HS-27A (cell line): ENCODE results near the gene SALL1.

ENCODE experiments used
- DNase-seq: peaks from one replicate; pipeline ENCODE4 v3.0.0-alpha.2; 2012; ENCODE audit warnings: low read depth, missing footprints

SALL1 gene

DNA sequence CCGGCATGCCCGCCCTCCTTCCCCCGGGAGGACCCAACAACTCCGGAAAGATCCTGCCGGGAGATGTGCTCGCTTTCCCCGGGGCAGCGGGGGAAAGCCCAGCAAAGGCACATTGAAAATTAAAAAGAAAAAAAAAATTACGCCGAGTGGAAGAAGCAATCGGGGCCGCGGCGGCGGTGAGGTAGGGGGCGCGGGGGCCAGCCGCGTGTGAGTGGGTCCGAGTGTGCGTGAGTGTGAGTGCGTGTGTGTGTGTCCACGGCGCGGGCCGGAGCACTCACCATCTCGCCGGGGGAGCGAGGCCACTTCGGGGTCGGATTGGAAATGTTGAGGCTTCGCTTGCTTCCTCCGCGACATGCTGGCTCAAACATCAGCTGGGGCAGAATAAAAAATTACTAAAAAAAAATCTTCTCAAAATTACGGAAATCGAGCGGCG lies at the start of gene SALL1:
Gene SALL1 (minus strand): TSS at position 383 of the 433 bp plus-strand sequence. CDS start 29 bp downstream, at position 354.
- no peak for DNase-seq

DNA sequence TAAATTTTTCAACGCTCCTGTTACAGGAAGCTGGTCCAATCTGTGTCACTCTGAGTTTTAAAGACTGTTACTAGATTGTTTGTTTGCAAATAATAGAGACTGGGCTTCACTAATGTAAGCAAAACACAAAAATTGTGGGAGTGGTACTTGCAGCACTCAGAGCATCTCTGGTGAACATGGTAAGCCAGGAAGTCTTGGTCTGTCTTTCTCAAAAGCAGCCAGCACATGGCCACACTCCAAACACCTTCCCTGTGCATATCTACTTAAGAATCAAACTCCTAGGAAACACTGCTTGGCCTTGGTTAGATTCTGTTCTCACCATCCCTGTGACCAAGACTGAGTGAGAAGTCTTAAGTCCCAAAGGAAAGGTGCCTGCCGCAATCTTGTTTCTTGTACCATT lies 49.7 kb upstream of the SALL1 start:
- no peak for DNase-seq

DNA sequence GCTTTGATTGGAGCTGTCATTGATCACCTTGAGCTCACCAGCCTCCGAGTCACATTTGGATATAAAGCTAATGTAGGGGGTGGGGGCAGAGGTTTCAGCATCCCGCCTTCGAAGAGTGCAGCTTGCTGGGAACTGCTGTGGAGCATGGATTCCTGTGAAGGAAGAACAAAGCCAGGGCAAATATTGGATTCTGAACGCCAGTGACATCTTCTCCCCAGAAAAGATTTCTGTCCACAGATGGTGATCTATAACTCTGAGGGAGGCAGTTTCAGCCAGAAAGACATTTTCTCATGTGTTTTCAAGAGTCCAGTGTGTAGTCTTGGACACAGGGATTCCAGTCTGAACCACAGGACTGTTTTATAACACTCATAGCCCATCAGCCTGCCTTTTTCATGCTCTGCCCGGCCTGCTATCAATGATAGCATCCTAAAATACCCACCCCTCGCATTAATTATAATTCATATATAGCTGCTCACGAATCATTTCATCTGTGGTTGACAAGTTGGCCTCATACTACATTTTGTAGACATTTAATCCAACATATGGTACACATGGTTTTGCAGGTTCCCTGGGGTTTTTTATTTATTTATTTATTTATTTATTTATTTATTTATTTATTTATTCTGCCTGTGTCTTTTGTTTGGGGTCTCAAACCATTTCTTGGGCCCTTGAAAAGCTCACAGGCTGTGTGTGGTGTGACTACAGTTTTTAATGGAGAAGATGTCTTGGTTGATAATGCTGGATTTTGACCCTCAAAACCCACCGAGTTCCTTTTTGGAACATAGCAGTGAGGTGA lies 47.1 kb upstream of the SALL1 start:
- no peak for DNase-seq

GRCh38 chr16:51193879-51194278 lies 42.8 kb upstream of the SALL1 start:
- no peak for DNase-seq

DNA sequence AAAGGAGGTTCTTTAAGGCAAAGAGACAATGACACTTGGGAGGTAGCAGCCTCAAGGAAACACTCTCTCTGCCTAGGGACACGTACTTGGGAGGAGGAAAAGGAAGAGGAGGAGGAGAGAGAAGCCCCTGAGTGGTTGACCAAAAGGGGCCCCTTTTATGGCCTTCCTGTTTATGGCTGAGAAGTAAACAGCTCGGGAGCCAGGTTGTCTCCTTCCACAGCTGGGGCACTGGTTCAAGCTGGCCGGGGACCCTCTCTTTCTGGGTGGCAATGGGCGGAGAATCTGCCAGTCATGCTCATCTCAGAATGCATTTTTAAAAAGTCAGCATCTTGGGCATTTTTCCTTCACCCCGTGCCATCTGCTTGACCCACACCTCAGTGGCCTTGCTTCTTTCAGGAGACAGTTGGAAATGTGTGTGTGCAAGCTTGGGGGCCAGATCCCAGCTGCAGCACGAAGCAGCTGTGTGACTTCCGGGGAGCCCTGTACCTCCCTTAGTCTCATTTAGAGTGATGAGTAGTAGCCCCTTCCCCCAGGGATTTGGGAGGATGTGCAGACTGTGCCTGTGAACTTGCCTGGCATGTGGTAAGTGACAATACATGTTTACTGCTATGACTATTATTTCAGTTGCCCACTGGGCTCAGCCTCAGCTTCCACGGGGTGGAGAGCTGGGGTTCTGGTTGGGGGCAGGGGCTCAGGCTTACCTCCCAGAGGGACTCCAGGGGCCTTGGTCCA lies 33.8 kb upstream of the SALL1 start:
- no peak for DNase-seq

DNA sequence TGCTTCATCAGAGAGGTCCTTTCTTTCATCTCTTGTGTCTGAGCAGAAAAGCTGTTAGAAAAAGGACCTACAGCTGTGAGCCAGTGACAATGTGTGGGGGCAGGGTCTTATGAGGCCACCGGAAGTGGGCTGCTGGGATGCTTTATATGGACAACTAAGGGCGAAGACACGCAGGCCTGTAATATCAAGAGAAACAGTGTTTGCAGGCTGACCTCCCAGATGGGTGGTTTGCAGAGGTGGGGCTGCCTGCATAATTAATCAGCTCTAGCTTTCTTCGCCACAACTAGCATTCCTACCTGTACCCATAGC lies 30.4 kb upstream of the SALL1 start:
- DNase-seq: no peak

- no peak for DNase-seq
Measured at GRCh38 chr16:51180719-51181502, 29.8 kb upstream of the SALL1 start.

DNA sequence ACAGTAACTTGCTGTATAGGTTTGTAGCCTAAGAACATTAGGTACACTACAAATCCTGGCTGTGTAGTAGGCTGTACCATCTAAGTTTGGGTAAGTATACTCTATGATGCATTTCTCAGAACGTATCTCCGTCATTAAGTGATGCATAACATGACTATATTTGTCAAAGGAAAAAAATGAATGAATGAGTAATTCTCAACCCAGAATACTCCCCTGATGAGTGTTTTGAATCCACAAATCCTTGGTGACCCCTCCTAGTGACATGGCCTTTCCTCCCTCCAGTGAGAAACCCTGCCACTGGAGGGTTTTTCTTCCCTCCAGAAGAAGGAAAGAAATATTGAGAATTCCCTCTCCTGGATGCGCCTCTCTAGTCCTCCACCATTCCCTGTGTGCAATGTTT lies 24.0 kb upstream of the SALL1 start:
- DNase-seq: no peak

- DNase-seq: no peak
Measured at GRCh38 chr16:51172368-51172767, 21.3 kb upstream of the SALL1 start.

DNA sequence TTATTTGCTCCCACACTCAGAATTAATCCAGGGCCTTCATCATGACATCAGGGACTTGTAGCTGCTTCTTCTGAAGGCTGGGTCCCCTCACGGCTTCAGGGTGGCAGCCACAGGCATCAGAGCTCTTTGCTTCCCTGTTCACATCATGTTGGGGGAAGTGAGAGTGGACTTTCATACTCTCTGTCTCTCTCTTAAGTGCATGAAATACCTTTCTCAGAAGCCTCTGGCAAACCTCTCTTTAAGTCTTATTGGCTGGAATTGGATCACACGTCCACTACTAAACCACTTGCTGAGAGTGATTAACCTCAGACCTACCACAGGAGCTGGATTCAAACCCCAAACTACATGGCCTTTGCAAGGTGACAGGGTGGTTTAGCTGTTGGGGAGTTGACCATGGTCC lies 17.7 kb upstream of the SALL1 start:
- DNase-seq: no peak

- DNase-seq: no peak
Measured at GRCh38 chr16:51167170-51167895, 16.3 kb upstream of the SALL1 start.

DNA sequence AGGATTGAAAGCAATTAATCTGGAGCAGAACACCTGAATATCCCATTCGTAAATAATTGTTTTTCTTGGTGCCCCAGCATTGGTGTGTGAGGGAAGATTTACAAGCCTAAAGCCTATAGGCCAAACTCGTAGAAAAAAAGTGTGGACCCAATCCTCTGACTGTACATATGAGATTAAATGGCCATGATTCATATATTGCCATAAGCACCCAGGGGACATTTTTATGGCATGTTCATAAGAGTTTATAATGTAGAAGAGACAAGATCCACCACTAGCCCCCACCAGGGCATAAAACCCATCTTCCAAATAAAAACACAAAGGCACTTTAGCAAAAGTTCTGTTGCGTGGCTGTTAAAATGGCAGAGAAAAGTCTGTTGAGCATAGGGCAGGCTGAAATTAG lies 15.5 kb upstream of the SALL1 start:
- DNase-seq: no peak

DNA sequence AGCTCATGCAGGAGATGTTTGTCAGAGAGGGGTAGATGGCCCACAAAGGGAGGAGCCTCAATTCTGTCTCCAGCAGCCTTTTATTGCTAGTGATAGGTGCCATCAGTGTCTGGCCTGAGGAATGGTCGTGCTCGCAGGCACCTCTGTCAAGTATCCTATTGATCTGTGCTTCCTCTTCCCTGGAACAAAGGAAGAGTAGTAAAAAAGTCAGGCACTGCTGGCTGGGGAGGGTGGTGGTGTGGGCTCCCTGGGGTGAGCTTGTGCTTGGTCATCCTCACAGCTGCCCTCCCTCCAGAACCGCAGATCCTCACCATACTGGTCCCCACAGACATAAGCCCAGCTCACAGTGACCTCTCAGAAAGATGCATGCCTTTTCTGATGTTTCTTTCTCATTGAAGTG lies 15.0 kb upstream of the SALL1 start:
- no peak for DNase-seq

DNA sequence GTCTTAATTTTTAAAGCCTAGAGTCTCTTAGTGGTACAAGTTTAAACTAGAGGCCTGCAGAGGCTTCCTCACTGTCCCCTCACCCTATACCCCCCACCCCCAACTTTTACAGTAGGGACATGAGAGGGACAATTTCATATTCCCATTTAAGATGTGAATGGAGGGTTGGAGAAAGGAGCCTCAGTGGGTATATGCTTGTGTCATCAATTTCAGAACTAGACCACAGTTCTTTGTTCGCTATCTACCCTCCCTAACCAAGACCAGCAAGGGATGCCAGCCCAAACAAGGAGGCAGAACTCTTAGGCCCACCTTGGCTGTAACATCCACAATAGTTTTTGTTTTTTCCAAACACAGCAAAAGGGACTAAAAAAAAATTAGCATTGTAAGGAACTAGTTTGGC lies 14.0 kb upstream of the SALL1 start:
- DNase-seq: no peak

DNA sequence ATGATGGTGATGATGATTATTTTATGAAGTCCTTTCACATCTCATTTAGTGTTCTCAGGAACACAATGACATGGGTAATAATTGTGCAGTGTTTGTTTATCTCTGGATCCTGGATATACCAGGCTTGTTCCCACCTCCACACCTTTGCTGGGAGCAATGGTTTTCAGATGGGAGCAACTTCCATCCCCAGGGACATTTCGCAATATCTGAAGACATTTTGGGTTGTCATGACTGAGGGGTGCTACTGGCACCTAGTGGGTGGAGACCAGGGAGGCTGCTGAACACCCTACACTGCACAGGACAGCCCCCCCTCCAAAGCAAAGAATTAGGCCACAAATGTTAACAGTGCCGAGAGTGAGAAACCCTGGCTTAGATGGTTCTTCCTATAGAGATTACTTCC lies 13.5 kb upstream of the SALL1 start:
- DNase-seq: no peak

- no peak for DNase-seq
Measured at GRCh38 chr16:51163894-51164566, 13.0 kb upstream of the SALL1 start.

DNA sequence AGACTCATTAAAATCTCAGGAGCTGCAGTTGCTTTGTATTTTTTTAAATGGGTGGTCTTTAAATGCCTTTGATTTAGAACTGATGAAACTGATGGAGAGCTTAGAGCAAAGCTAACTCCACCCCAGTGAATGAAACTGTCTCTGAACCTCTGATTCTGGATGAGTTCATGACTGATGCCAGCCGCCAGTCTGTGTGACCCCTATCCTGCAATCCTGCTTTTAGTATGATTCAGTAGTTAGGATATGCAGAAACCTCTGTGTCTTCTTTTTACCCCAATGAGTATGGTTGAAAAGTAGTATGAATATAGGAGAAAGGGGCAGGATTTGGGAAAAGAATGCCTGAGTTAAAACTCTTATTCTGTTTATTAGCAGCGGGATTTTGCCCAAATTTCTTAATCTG lies 12.3 kb upstream of the SALL1 start:
- no peak for DNase-seq

- no peak for DNase-seq
Measured at GRCh38 chr16:51161440-51162195, 10.5 kb upstream of the SALL1 start.

GRCh38 chr16:51159865-51160264 lies 8.8 kb upstream of the SALL1 start:
- DNase-seq: no peak

DNA sequence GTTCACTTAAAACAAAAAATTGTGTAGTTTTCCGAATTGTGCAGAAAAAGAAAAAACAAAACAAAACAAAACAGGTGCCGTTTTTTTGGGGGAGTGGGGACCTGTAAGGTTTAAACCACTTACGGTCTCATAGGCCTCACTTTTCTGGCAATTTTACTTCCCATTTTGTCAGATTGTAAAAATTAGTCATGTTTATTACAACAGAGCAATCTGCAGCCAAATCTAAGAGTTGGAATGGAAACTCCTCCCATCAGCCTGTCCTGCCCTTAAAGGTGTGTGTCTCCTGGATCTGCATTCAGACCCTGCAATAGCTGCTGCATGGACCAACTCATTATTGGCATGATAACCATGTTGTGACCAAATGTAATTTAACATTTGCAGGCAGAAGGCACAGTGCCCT lies 8.2 kb upstream of the SALL1 start:
- no peak for DNase-seq

DNA sequence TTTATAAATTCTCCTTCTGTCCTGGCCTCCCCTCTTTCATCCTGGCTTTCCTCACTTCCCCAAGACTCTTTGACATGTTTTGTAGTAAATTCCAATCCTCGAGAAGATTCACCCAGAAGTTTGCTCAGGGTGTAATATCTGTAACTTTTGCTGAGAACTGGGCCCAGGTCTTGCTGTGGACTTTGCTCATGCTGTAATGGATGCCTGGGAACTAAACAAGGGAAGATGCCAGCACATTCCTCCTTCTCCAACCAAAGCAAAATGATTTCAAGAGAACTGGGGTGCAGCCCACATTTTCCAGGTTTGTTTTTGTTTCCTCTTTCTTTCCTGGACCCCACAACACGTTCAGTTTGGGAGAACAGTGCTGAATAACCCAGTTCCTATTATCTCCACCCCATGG lies 6.6 kb upstream of the SALL1 start:
- no peak for DNase-seq
